HepG2 (cell line): ENCODE measurements around the gene TAS2R39. TPM values are rescaled to one million over a fixed set of nuclear protein-coding genes. Genes with fewer than 3 reads are reported as not detected.

Experiments used
- ATAC-seq: fragments of 200-7000 bp; cut with Tn5 transposase; 3 replicates; pipeline ENCODE4 v1.9.1; 2020; ENCODE audit warnings: mild to moderate bottlenecking, moderate library complexity
- BruUV-seq: library from RNA; stranded (reverse); fragments of 400-500 nt; replicated peaks from 2 replicates; lab custom pipeline; 2021; lab: Mats Ljungman, UMichigan
- CTCF ChIA-PET: fragments of 300-600 bp; formaldehyde crosslinking; extraction: SDS; loops from one replicate; lab custom pipeline; 2021; ENCODE audit warnings: low total read pairs, inconsistent platforms, low intra/inter-chr PET ratio; lab: Yijun Ruan, JAX
- POLR2A ChIA-PET: fragments of 350-600 bp; sonication (Branson Sonifier 250); formaldehyde crosslinking; loops from one replicate; lab custom pipeline; 2020; ENCODE audit warnings: antibody characterized with exemption, inconsistent platforms; lab: Yijun Ruan, JAX
- DNase-seq: peaks from one replicate; pipeline ENCODE4 v3.0.0-alpha.2; 2015; ENCODE audit warnings: low spot score
- FAIRE-seq: peaks from 3 replicates; lab custom pipeline; 2011; peaks lifted over from hg19 to GRCh38; lab: Jason Lieb, UNC
- H2AFZ ChIP-seq: one replicate; pipeline ENCODE4 v1.6.1; 2011; ENCODE audit warnings: low read length, inconsistent platforms
- H3K27ac ChIP-seq: fragments of 300-600 bp; 3 replicates; pipeline ENCODE4 v1.8.0; 2011; ENCODE audit warnings: mixed run types, mild to moderate bottlenecking, mixed read lengths, low read length, inconsistent platforms; ENCODE audit not compliant: insufficient read depth; ENCODE audit errors: extremely low read length
- H3K27me3 ChIP-seq, 2 experiments: fragments of 200-600 bp in 1 of 2; 2 replicates in 1 of 2; 3 replicates in 1 of 2; pipeline versions ENCODE4 v1.6.0 to v1.8.0; 2011; ENCODE audit warnings: low read length in 2 of 2, mild to moderate bottlenecking in 2 of 2, moderate library complexity in 2 of 2, inconsistent platforms in 1 of 2; ENCODE audit not compliant: insufficient read depth in 2 of 2, control insufficient read depth in 1 of 2
- H3K36me3 ChIP-seq, 2 experiments: fragments of 200-600 bp in 1 of 2; replicated peaks in 1 of 2; 2 replicates in 1 of 2; 3 replicates in 1 of 2; pipeline versions ENCODE4 v1.5.1 to v1.8.0; 2011; ENCODE audit warnings: low read length in 2 of 2, inconsistent platforms in 1 of 2; ENCODE audit not compliant: insufficient read depth in 2 of 2, control insufficient read depth in 1 of 2
- H3K4me1 ChIP-seq: 2 replicates; pipeline ENCODE4 v1.5.1; 2012; ENCODE audit warnings: low read length, inconsistent platforms; ENCODE audit not compliant: insufficient read depth
- H3K4me2 ChIP-seq: 2 replicates; pipeline ENCODE4 v1.6.0; 2011; ENCODE audit warnings: low read depth, low read length, inconsistent platforms
- H3K4me3 ChIP-seq, 3 experiments: fragments of 200-600 bp in 1 of 3; sonication (generic), shearing (Covaris generic) in 1 of 3; replicated peaks in 1 of 3; 2 replicates each; pipeline ENCODE4 v1.5.1; 2011 to 2016; ENCODE audit warnings: low read length in 3 of 3, inconsistent platforms in 2 of 3, low read depth in 2 of 3, mild to moderate bottlenecking in 2 of 3, control low read depth in 1 of 3, mixed read lengths in 1 of 3; ENCODE audit not compliant: insufficient read depth in 1 of 3
- H3K79me2 ChIP-seq: one replicate; pipeline ENCODE4 v1.6.1; 2011; ENCODE audit warnings: low read length, inconsistent platforms; ENCODE audit not compliant: insufficient read depth
- H3K9ac ChIP-seq: 2 replicates; pipeline ENCODE4 v1.6.0; 2011; ENCODE audit warnings: mild to moderate bottlenecking, low read depth, low read length, inconsistent platforms; ENCODE audit not compliant: insufficient read depth
- H3K9me3 ChIP-seq: 2 replicates; pipeline ENCODE4 v1.5.1; 2012; ENCODE audit warnings: mild to moderate bottlenecking, low read length
- H4K20me1 ChIP-seq: 2 replicates; pipeline ENCODE4 v1.6.0; 2011; ENCODE audit warnings: inconsistent platforms, mild to moderate bottlenecking, low read length, moderate library complexity; ENCODE audit not compliant: insufficient read depth
- DPF2 ChIP-seq: sonication (generic); formaldehyde crosslinking; IDR thresholded peaks from 2 replicates; pipeline ENCODE4 v1.4.0; 2020; ENCODE audit warnings: mild to moderate bottlenecking, low read depth, missing genetic modification reagents, borderline replicate concordance
- FIP1L1 ChIP-seq: fragments of 200-400 bp; formaldehyde crosslinking; IDR thresholded peaks from 2 replicates; pipeline ENCODE4 v1.6.1; 2018; ENCODE audit warnings: low read depth, mild to moderate bottlenecking, low read length, moderate library complexity, borderline replicate concordance; ENCODE audit not compliant: insufficient read depth
- SMAD3 ChIP-seq: sonication (generic); formaldehyde crosslinking; IDR thresholded peaks from 2 replicates; pipeline ENCODE4 v1.4.0; 2020; ENCODE audit warnings: missing genetic modification reagents
- ZBTB1 ChIP-seq: sonication (generic); formaldehyde crosslinking; IDR thresholded peaks from 2 replicates; pipeline ENCODE4 v1.4.0; 2020; ENCODE audit warnings: missing genetic modification reagents, borderline replicate concordance
- ZFP36L2 ChIP-seq: sonication (generic); formaldehyde crosslinking; IDR thresholded peaks from 2 replicates; pipeline ENCODE4 v1.4.0; 2020; ENCODE audit warnings: missing genetic modification reagents
- ZFYVE20 ChIP-seq: sonication (generic); formaldehyde crosslinking; IDR thresholded peaks from 2 replicates; pipeline ENCODE4 v1.8.0; 2023; ENCODE audit warnings: low read depth, mild to moderate bottlenecking, moderate library complexity, missing genetic modification reagents, borderline replicate concordance
- ZNF10 ChIP-seq: sonication (generic); formaldehyde crosslinking; IDR thresholded peaks from 2 replicates; pipeline ENCODE4 v1.4.0; 2020; ENCODE audit warnings: mild to moderate bottlenecking, low read depth, missing genetic modification reagents, borderline replicate concordance
- ZNF335 ChIP-seq: sonication (generic); formaldehyde crosslinking; IDR thresholded peaks from 2 replicates; pipeline ENCODE4 v1.4.0; 2020; ENCODE audit warnings: missing genetic modification reagents
- ZNF552 ChIP-seq: sonication (generic); formaldehyde crosslinking; IDR thresholded peaks from 2 replicates; pipeline ENCODE4 v1.9.0; 2022; ENCODE audit warnings: missing genetic modification reagents, mild to moderate bottlenecking, borderline replicate concordance
- ZNF562 ChIP-seq: sonication (generic); formaldehyde crosslinking; IDR thresholded peaks from 2 replicates; pipeline ENCODE4 v1.8.0; 2022; ENCODE audit warnings: missing genetic modification reagents, borderline replicate concordance
- ZNF781 ChIP-seq: sonication (generic); formaldehyde crosslinking; IDR thresholded peaks from 2 replicates; pipeline ENCODE4 v1.5.1; 2020; ENCODE audit warnings: borderline replicate concordance, mild to moderate bottlenecking, missing genetic modification reagents; ENCODE audit errors: not compliant biosample characterization
- WGBS: methylation state at CpG from one replicate; pipeline ENCODE4 v1.1.6; 2017; ENCODE audit warnings: low lambda C conversion rate; 5-methylcytosine and 5-hydroxymethylcytosine counted together
- in situ Hi-C: cut with HindIII; loops from 2 replicates; pipeline ENCODE4 v1.10.0; 2017; ENCODE audit warnings: low pct_unique_long_range_greater_than_20kb; ENCODE audit not compliant: extremely low pct_ligation_motif_present
- intact Hi-C: fragments of 100-400 bp; cut with micrococcal nuclease; formaldehyde crosslinking; loops from one replicate; pipeline ENCODE4 v1.10.0; 2022; ENCODE audit not compliant: unreplicated experiment
- polyA plus RNA-seq, 8 experiments: library from polyadenylated mRNA; depleted of rRNA in 3 of 8; stranded (reverse) in 7 of 8; unstranded in 1 of 8; fragments of >200 nt; fragmentation: Illumina TruSeq in 4 of 8; extraction: Trizol in 4 of 8; gene quantifications; 2 replicates each; pipeline versions ENCODE4 v1.2.1 to v1.2.3, GENCODE V29; 2011 to 2016; ENCODE audit warnings: low read depth in 4 of 8, missing spikeins in 1 of 8, mixed read lengths in 1 of 8; ENCODE audit not compliant: insufficient read depth in 1 of 8
- total RNA-seq, 5 experiments: library from RNA; depleted of rRNA; stranded (reverse); fragments of >200 nt; fragmentation: Illumina TruSeq; extraction: Trizol; gene quantifications; 2 replicates each; pipeline ENCODE4 v1.2.3, GENCODE V29; 2016; ENCODE audit warnings: low read depth in 1 of 5
- TF ChIP-seq, protein P1 (sequence below): sonication (generic); formaldehyde crosslinking; IDR thresholded peaks from 2 replicates; pipeline ENCODE4 v1.4.0; 2020; ENCODE audit warnings: missing genetic modification reagents
- TF ChIP-seq, protein P2 (sequence below): sonication (generic); formaldehyde crosslinking; IDR thresholded peaks from 2 replicates; pipeline ENCODE4 v1.5.1; 2020; ENCODE audit warnings: missing genetic modification reagents, mild to moderate bottlenecking, borderline replicate concordance

The TAS2R39 gene
- total and polyA plus RNA-seq, 2 of the 13 experiments (the other 11 are each of a cell fraction or from before 2014, with no cell fraction given), result not detected

DNA sequence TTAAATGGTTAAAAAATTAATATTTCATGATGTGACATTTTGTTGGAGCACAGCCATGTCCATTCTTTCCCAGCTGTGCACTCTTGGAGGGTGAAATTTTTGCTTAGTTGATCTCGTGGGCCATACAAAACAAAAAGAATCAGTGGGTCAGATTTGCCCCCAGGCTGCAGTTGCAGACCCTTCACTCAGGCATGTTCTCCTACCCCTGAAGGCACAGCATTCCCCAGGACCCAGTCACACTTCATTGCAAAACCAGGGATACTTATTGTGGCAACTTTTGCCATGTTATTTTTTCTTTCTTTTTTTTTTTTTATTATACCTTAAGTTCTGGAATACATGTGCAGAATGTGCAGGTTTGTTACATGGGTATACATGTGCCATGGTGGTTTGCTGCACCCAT, 44.6 kb downstream of the TAS2R39 start (continued):
- TF ChIP-seq, protein P1, sequence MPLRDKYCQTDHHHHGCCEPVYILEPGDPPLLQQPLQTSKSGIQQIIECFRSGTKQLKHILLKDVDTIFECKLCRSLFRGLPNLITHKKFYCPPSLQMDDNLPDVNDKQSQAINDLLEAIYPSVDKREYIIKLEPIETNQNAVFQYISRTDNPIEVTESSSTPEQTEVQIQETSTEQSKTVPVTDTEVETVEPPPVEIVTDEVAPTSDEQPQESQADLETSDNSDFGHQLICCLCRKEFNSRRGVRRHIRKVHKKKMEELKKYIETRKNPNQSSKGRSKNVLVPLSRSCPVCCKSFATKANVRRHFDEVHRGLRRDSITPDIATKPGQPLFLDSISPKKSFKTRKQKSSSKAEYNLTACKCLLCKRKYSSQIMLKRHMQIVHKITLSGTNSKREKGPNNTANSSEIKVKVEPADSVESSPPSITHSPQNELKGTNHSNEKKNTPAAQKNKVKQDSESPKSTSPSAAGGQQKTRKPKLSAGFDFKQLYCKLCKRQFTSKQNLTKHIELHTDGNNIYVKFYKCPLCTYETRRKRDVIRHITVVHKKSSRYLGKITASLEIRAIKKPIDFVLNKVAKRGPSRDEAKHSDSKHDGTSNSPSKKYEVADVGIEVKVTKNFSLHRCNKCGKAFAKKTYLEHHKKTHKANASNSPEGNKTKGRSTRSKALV (CRISPR knock-in tag), result no peak
- TF ChIP-seq ZBTB1 (CRISPR knock-in tag) (no peak), FIP1L1 (no peak)
- TF ChIP-seq, protein P2, sequence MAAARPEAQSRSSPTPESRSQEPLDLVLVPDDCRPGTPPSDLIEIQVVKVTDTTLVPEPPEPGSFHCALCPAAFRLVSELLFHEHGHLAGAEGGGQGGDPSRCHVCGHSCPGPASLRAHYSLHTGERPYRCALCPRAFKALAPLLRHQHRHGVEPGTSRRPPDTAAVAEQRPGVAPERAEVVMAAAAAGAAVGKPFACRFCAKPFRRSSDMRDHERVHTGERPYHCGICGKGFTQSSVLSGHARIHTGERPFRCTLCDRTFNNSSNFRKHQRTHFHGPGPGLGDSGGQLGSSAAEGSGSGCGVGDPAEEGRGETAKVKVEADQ (CRISPR knock-in tag), result no peak
- TF ChIP-seq, all 625 proteins: peak for 0

DNA sequence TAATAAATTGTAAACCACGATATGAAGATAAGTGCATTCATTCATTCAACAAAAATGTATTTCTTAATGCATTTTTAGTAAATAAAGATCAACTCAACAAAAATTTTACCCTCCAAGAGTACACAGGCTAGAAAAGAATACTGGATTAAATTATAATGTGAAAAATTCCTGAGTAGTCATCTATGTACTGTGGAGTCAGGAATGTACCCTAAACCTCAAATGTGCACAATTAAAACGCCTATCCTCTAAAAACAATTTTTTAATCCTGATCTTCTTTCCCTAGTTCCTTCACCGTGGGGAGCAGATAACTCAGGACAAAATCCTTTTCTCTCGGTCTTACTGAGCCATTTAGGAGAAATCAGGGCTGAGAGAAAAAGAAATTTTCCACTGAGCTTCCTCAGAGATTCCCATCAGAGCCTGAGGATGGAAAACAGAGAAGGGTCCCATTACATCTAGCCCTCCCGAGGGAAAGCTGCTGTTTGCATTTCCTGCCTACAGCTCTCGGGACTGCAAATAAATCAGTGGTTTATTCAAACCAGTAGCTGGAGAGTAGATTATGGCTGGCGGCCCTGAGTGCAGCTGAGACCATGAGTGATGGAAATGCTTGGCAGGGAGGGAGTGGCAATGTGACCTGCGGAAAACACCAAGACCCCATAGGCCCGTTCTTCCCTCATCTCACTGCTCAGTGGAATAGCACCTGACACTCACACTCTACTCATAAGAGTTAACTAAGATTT, 46.0 kb downstream of the TAS2R39 start:
- DNase-seq, result no peak
- Histone ChIP-seq H3K4me2 (no peak overlapping the region), H3K9ac (no peak overlapping the region), H3K27ac (no peak overlapping the region), H3K4me3 (no peak overlapping the region), H3K79me2 (no peaks in the 10 kb centered on the region), H3K36me3 (no peaks in the 10 kb centered on the region), H4K20me1 (no peaks in the 10 kb centered on the region), H3K9me3 (no peaks in the 10 kb centered on the region), H3K27me3 (0 out of 5 replicates have a peak, but pooled peaks cover 0 to 1% of the 10 kb centered on the region in 2 experiments), H3K4me1 (no peaks in the 10 kb centered on the region), H2AFZ (no peak overlapping the region)
- TF ChIP-seq ZNF10 (CRISPR knock-in tag), result no peak
- TF ChIP-seq ZNF781 (CRISPR knock-in tag), result no peak
- TF ChIP-seq ZFYVE20 (CRISPR knock-in tag), result no peak
- TF ChIP-seq ZNF562 (CRISPR knock-in tag), result no peak
- TF ChIP-seq ZFP36L2 (CRISPR knock-in tag), result no peak
- no peak for TF ChIP-seq ZNF552 (CRISPR knock-in tag)
- no peak for TF ChIP-seq ZNF335 (CRISPR knock-in tag)
- no peak for TF ChIP-seq DPF2 (CRISPR knock-in tag)
- no peak for TF ChIP-seq SMAD3 (CRISPR knock-in tag)
- ChIA-PET POLR2A (no interaction called here), CTCF (no interaction called here)
- ATAC-seq, result no peak
- FAIRE-seq, result no peak
- WGBS, result 12% methylated on average over 9 of the region's 9 CpGs
- in situ Hi-C loops, result no loop called here
- intact Hi-C loops, result no loop called here
- no TSS peak for BruUV-seq
